Activated B cell treated with CpG ODN at 0.5 μM for 24 hours (primary cell): ENCODE results near the gene TBC1D3B. TPM values are rescaled to one million over a fixed set of nuclear protein-coding genes. Genes with fewer than 3 reads are reported as not detected.
"Not testable (repeated sequence)": the region's sequence is repeated elsewhere in the genome, so short reads cannot be mapped to it uniquely, and the experiment has no call there.

Experiments used
- ATAC-seq: fragments of 200-7000 bp; cut with Tn5 transposase; one replicate; pipeline ENCODE4 v1.10.0; 2021; ENCODE audit warnings: low read depth, mild to moderate bottlenecking, moderate library complexity
- CTCF ChIA-PET: fragments of 350-600 bp; sonication (Branson Sonifier 250); formaldehyde crosslinking; loops from one replicate; lab custom pipeline; 2021; ENCODE audit warnings: antibody characterized with exemption; lab: Charles Lee
- POLR2A ChIA-PET: fragments of 350-600 bp; sonication (Branson Sonifier 250); formaldehyde crosslinking; loops from one replicate; lab custom pipeline; 2021; ENCODE audit warnings: antibody characterized with exemption; lab: Charles Lee
- DNase-seq: peaks from one replicate; pipeline ENCODE4 v3.0.0; 2022
- H3K27ac Mint-ChIP-seq: one replicate; pipeline ENCODE4 v1.8.0; 2020; ENCODE audit warnings: mixed read lengths
- H3K27me3 Mint-ChIP-seq: one replicate; pipeline ENCODE4 v1.8.0; 2021; ENCODE audit warnings: mixed read lengths
- H3K36me3 Mint-ChIP-seq: one replicate; pipeline ENCODE4 v1.8.0; 2021; ENCODE audit warnings: low read depth, mixed read lengths
- H3K4me1 Mint-ChIP-seq: one replicate; pipeline ENCODE4 v1.8.0; 2021; ENCODE audit warnings: mixed read lengths
- H3K4me3 Mint-ChIP-seq: one replicate; pipeline ENCODE4 v1.8.0; 2020; ENCODE audit warnings: mild to moderate bottlenecking, mixed read lengths
- H3K9me3 Mint-ChIP-seq: one replicate; pipeline ENCODE4 v1.8.0; 2020; ENCODE audit warnings: mixed read lengths
- CTCF ChIP-seq: fragments of 200-600 bp; IDR thresholded peaks from one replicate; pipeline ENCODE4 v1.8.0; 2022; ENCODE audit warnings: antibody characterized with exemption, mild to moderate bottlenecking
- intact Hi-C: fragments of 100-400 bp; cut with micrococcal nuclease; formaldehyde crosslinking; loops from one replicate; pipeline ENCODE4 v1.15.1; 2024
- total RNA-seq: library from RNA; stranded (reverse); gene quantifications from 2 replicates; pipeline ENCODE4 v1.2.3, GENCODE V29; 2022

TBC1D3B gene
- total RNA-seq, 1 donor from 2014 or later = 12.8 TPM

- CTCF ChIA-PET = no interaction called here
- ATAC-seq (no peak), DNase-seq (no peak)
- intact Hi-C loops = no loop called here
- POLR2A ChIA-PET = no interaction called here
- Mint-ChIP-seq H3K36me3 (no peaks in the 10 kb centered on the region), H3K27me3 (peaks cover 5% of the 10 kb centered on the region), H3K9me3 (no peaks in the 10 kb centered on the region), H3K4me3 (no peak overlapping the region), H3K4me1 (peaks cover 12% of the 10 kb centered on the region), H3K27ac (no peak overlapping the region)
- TF ChIP-seq CTCF = no peak
Measured at GRCh38 chr17:36185416-36185815, 9.0 kb upstream of the TBC1D3B start.

- ATAC-seq (no peak), DNase-seq (no peak)
- no peak for TF ChIP-seq CTCF
- POLR2A ChIA-PET = interaction anchor here (0.5 kb wide), 1 partner anchor 149 kb away, joined by 13 read pairs; no protein-coding TSS in a partner anchor
- Mint-ChIP-seq H3K4me1 (peaks cover 8% of the 10 kb centered on the region), H3K27ac (no peak overlapping the region), H3K4me3 (no peak overlapping the region), H3K9me3 (no peaks in the 10 kb centered on the region), H3K36me3 (no peaks in the 10 kb centered on the region), H3K27me3 (peaks cover 5% of the 10 kb centered on the region)
- CTCF ChIA-PET = no interaction called here
- intact Hi-C loops = no loop called here
Measured at GRCh38 chr17:36184023-36184765, 7.8 kb upstream of the TBC1D3B start.

- ATAC-seq (peak; percentile 14), DNase-seq (no peak)
- Mint-ChIP-seq H3K36me3 (no peaks in the 10 kb centered on the region), H3K4me1 (no peaks in the 10 kb centered on the region), H3K9me3 (no peaks in the 10 kb centered on the region), H3K4me3 (no peak overlapping the region), H3K27me3 (peaks cover 5% of the 10 kb centered on the region), H3K27ac (no peak overlapping the region)
- intact Hi-C loops = no loop called here
- CTCF ChIA-PET = no interaction called here
- POLR2A ChIA-PET = interaction anchor here (0.6 kb wide), 1 partner anchor 14 kb away, joined by 3 read pairs; no protein-coding TSS in a partner anchor
- no peak for TF ChIP-seq CTCF
Measured at GRCh38 chr17:36183001-36183971, 6.8 kb upstream of the TBC1D3B start.

GRCh38 chr17:36182176-36183000 lies 6.0 kb upstream of the TBC1D3B start:
- ChIA-PET CTCF (no interaction called here), POLR2A (interaction anchor here (0.6 kb wide), 1 partner anchor 15 kb away, joined by 3 read pairs; no protein-coding TSS in a partner anchor)
- Mint-ChIP-seq H3K27ac (no peak overlapping the region), H3K4me3 (no peak overlapping the region), H3K36me3 (no peaks in the 10 kb centered on the region), H3K9me3 (no peaks in the 10 kb centered on the region), H3K4me1 (no peaks in the 10 kb centered on the region), H3K27me3 (peaks cover 4% of the 10 kb centered on the region)
- no peak for DNase-seq
- no peak for TF ChIP-seq CTCF
- intact Hi-C loops = no loop called here
- ATAC-seq = no peak

GRCh38 chr17:36181446-36182175 lies 5.2 kb upstream of the TBC1D3B start:
- POLR2A ChIA-PET, ATAC-seq, H3K27me3 Mint-ChIP-seq, H3K9me3 Mint-ChIP-seq, CTCF ChIA-PET, DNase-seq, intact Hi-C loops, H3K27ac Mint-ChIP-seq, H3K4me3 Mint-ChIP-seq, H3K36me3 Mint-ChIP-seq, H3K4me1 Mint-ChIP-seq: not testable (repeated sequence)

GRCh38 chr17:36168836-36169235 lies 7.6 kb downstream of the TBC1D3B start:
- H3K9me3 Mint-ChIP-seq, H3K4me1 Mint-ChIP-seq, ATAC-seq, intact Hi-C loops, POLR2A ChIA-PET, H3K36me3 Mint-ChIP-seq, H3K27me3 Mint-ChIP-seq, DNase-seq, CTCF ChIA-PET, H3K4me3 Mint-ChIP-seq, H3K27ac Mint-ChIP-seq: not testable (repeated sequence)
